Keratinocyte (primary cell): ENCODE data around the gene PLA2G15. TPM values are rescaled to one million over a fixed set of nuclear protein-coding genes. Genes with fewer than 3 reads are reported as not detected.
A peak's percentile ranks its signal among the peaks of the same experiment; 100 is the strongest.

Source experiments
- DNase-seq: peaks from one replicate; pipeline ENCODE4 v3.0.0-alpha.2; 2011; ENCODE audit warnings: low read depth, missing footprints, low spot score
- FAIRE-seq: peaks from 2 replicates; lab custom pipeline; 2011; peaks lifted over from hg19 to GRCh38; lab: Jason Lieb, UNC
- H2AFZ ChIP-seq: 2 replicates; pipeline ENCODE4 v1.6.0; 2012; ENCODE audit warnings: low read length, control low read depth, inconsistent platforms; ENCODE audit not compliant: control insufficient read depth
- H3K27ac ChIP-seq: 2 replicates; pipeline ENCODE4 v1.5.1; 2011; ENCODE audit warnings: low read length; ENCODE audit not compliant: control insufficient read depth, insufficient read depth
- H3K27me3 ChIP-seq: 3 replicates; pipeline ENCODE4 v1.6.0; 2011; ENCODE audit warnings: low read length; ENCODE audit not compliant: control insufficient read depth, insufficient read depth; ENCODE audit errors: extremely low read depth
- H3K36me3 ChIP-seq, 2 experiments: 2 replicates in 1 of 2; 3 replicates in 1 of 2; pipeline ENCODE4 v1.5.1; 2011; ENCODE audit warnings: low read length in 2 of 2, mild to moderate bottlenecking in 1 of 2; ENCODE audit not compliant: control insufficient read depth in 2 of 2, insufficient read depth in 2 of 2; ENCODE audit errors: extremely low read depth in 1 of 2
- H3K4me1 ChIP-seq: 3 replicates; pipeline ENCODE4 v1.5.1; 2011; ENCODE audit warnings: low read length; ENCODE audit not compliant: control insufficient read depth, insufficient read depth; ENCODE audit errors: extremely low read depth
- H3K4me2 ChIP-seq: 3 replicates; pipeline ENCODE4 v1.6.0; 2011; ENCODE audit warnings: low read depth, low read length; ENCODE audit not compliant: control insufficient read depth, insufficient read depth; ENCODE audit errors: extremely low read depth
- H3K4me3 ChIP-seq, 3 experiments: fragments of 200-600 bp in 1 of 3; sonication (generic) in 1 of 3; 2 replicates in 2 of 3; 3 replicates in 1 of 3; pipeline ENCODE4 v1.5.1; 2011 to 2016; ENCODE audit warnings: low read length in 3 of 3, mild to moderate bottlenecking in 3 of 3, control low read depth in 2 of 3, inconsistent platforms in 1 of 3, low read depth in 1 of 3, mixed read lengths in 1 of 3, mixed run types in 1 of 3, moderate library complexity in 1 of 3; ENCODE audit not compliant: control insufficient read depth in 2 of 3, insufficient read depth in 2 of 3; ENCODE audit errors: extremely low read depth in 1 of 3
- H3K79me2 ChIP-seq: 2 replicates; pipeline ENCODE4 v1.6.0; 2012; ENCODE audit warnings: low read length; ENCODE audit not compliant: control insufficient read depth, insufficient read depth
- H3K9ac ChIP-seq: 3 replicates; pipeline ENCODE4 v1.6.0; 2011; ENCODE audit warnings: low read length; ENCODE audit not compliant: control insufficient read depth, insufficient read depth; ENCODE audit errors: extremely low read depth
- H3K9me1 ChIP-seq: 3 replicates; pipeline ENCODE4 v1.6.0; 2011; ENCODE audit warnings: low read length; ENCODE audit not compliant: control insufficient read depth, insufficient read depth; ENCODE audit errors: extremely low read depth
- H3K9me3 ChIP-seq: 2 replicates; pipeline ENCODE4 v1.5.1; 2012; ENCODE audit warnings: low read depth, low read length; ENCODE audit not compliant: control insufficient read depth
- H4K20me1 ChIP-seq: 3 replicates; pipeline ENCODE4 v1.6.0; 2011; ENCODE audit warnings: low read length; ENCODE audit not compliant: control insufficient read depth, insufficient read depth; ENCODE audit errors: extremely low read depth
- CTCF ChIP-seq, 3 experiments: IDR thresholded peaks in 1 of 3; conservative IDR thresholded peaks in 1 of 3; optimal IDR thresholded peaks in 1 of 3; 2 replicates in 2 of 3; 3 replicates in 1 of 3; pipeline versions ENCODE3 to v1.5.1; 2011; ENCODE audit warnings: low read length in 3 of 3, mild to moderate bottlenecking in 3 of 3, moderate library complexity in 2 of 3, control low read depth in 1 of 3, inconsistent platforms in 1 of 3; ENCODE audit not compliant: insufficient read depth in 2 of 3; ENCODE audit errors: extremely low read depth in 1 of 3
- EZH2 ChIP-seq: IDR thresholded peaks from one replicate; pipeline ENCODE4 v1.6.1; 2012; ENCODE audit warnings: inconsistent platforms, mild to moderate bottlenecking, low read length, moderate library complexity
- dilution Hi-C: fragments of 300-500 bp; cut with MboI; formaldehyde crosslinking; loops from one replicate; pipeline ENCODE4 v1.7.0; 2020; ENCODE audit warnings: low sequenced_read_pairs; ENCODE audit not compliant: extremely low pct_ligation_motif_present
- polyA plus RNA-seq, 5 experiments: library from polyadenylated mRNA; depleted of rRNA in 3 of 5; stranded (reverse) in 3 of 5; stranded (forward) in 1 of 5; unstranded in 1 of 5; fragments of >200 nt; gene quantifications; 1 replicate in 1 of 5; 2 replicates in 3 of 5; 3 replicates in 1 of 5; pipeline versions ENCODE4 v1.2.1 to v1.2.3, GENCODE V29; 2011 to 2012; ENCODE audit warnings: missing spikeins in 2 of 5, low read depth in 1 of 5, low replicate concordance in 1 of 5

Gene PLA2G15
- polyA plus RNA-seq, 1 donor (not counting 4 experiments of a cell fraction or from before 2014, with no cell fraction given) = 9.2 TPM

GRCh38 chr16:68296693-68297092 is 51.5 kb downstream of the PLA2G15 start:
- no peak for FAIRE-seq
- H3K4me3 ChIP-seq = no peak overlapping the region
- H3K27ac ChIP-seq = no peak overlapping the region
- H2AFZ ChIP-seq = no peak overlapping the region
- no peak overlapping the region for H3K9ac ChIP-seq
- peaks cover 9% of the 10 kb centered on the region for H4K20me1 ChIP-seq
- no peaks in the 10 kb centered on the region for H3K9me3 ChIP-seq
- no peaks in the 10 kb centered on the region for H3K27me3 ChIP-seq
- no peak for TF ChIP-seq EZH2
- TF ChIP-seq CTCF (optimal IDR thresholded peaks at IDR 0.05 in 1 of 3, IDR thresholded peaks at IDR 0.05 in 1 of 3, conservative IDR thresholded peaks at IDR 0.05 in 1 of 3; ENCODE audit: extremely low read depth in 1 of 3, insufficient read depth in 2 of 3, low read length in 3 of 3) = no peak
- no peak overlapping the region for H3K4me2 ChIP-seq
- no peaks in the 10 kb centered on the region for H3K9me1 ChIP-seq
- no peaks in the 10 kb centered on the region for H3K79me2 ChIP-seq
- peaks cover 35% of the 10 kb centered on the region for H3K4me1 ChIP-seq
- H3K36me3 ChIP-seq = peaks cover 22 to 54% of the 10 kb centered on the region in 2 experiments
- no peak for DNase-seq
- dilution Hi-C loops = no loop called here

GRCh38 chr16:68297908-68298307 is 52.7 kb downstream of the PLA2G15 start:
- Histone ChIP-seq H3K79me2 (peaks cover 2% of the 10 kb centered on the region), H4K20me1 (peaks cover 9% of the 10 kb centered on the region), H3K9me3 (no peaks in the 10 kb centered on the region), H3K4me2 (no peak overlapping the region), H3K9ac (no peak overlapping the region), H3K9me1 (no peaks in the 10 kb centered on the region), H3K4me3 (no peak overlapping the region), H3K27ac (peak overlapping the region; percentile 92), H3K4me1 (peaks cover 35% of the 10 kb centered on the region), H3K27me3 (no peaks in the 10 kb centered on the region), H3K36me3 (peaks cover 26 to 57% of the 10 kb centered on the region in 2 experiments), H2AFZ (no peak overlapping the region)
- DNase-seq = no peak
- dilution Hi-C loops = no loop called here
- TF ChIP-seq CTCF (optimal IDR thresholded peaks at IDR 0.05 in 1 of 3, IDR thresholded peaks at IDR 0.05 in 1 of 3, conservative IDR thresholded peaks at IDR 0.05 in 1 of 3; ENCODE audit: extremely low read depth in 1 of 3, insufficient read depth in 2 of 3, low read length in 3 of 3) (no peak), EZH2 (no peak)
- no peak for FAIRE-seq
